ENCODE measurements around the gene C16orf90. TPM values are rescaled to one million over a fixed set of nuclear protein-coding genes. Genes with fewer than 3 reads are reported as not detected.
A peak's percentile ranks its signal among the peaks of the same experiment; 100 is the strongest.
"Not testable (repeated sequence)": the region's sequence is repeated elsewhere in the genome, so short reads cannot be mapped to it uniquely, and the experiment has no call there.

Gene C16orf90
- total and polyA plus RNA-seq, 3 experiments from 2014 or later = not detected

- ChIA-PET CTCF (interaction anchor here (1.0 kb wide), 1 partner anchor 11 kb away, joined by 3 read pairs; the partner anchor contains the start of gene CLUAP1), POLR2A (interaction anchor here (1.5 kb wide), 1 partner anchor 25 kb away, joined by 4 read pairs; no protein-coding TSS in a partner anchor)
- no peak overlapping the region for H3K27ac ChIP-seq (ENCODE audit: low read depth, low read length)
- Mint-ChIP-seq H3K9me3 (no peaks in the 10 kb centered on the region), H3K4me3 (peak overlapping the region in 5 of 7 donors; percentile 3 to 40 (median 32)), H3K27ac (peak overlapping the region; percentile 81 to 92 (median 90)), H3K4me1 (peaks cover 28 to 47% (median 43%) of the 10 kb centered on the region in 3 donors), H3K36me3 (peaks cover 0 to 68% (median 16%) of the 10 kb centered on the region in 3 donors), H3K27me3 (no peaks in the 10 kb centered on the region)
- H3K4me3 ChIP-seq (ENCODE audit: low read length) = no peak overlapping the region
- H3K4me1 ChIP-seq (ENCODE audit: insufficient read depth, low read length) = peaks cover 29% of the 10 kb centered on the region
- H3K9me3 ChIP-seq (ENCODE audit: low read length) = no peaks in the 10 kb centered on the region
- no peaks in the 10 kb centered on the region for H3K27me3 ChIP-seq (ENCODE audit: insufficient read depth, low read length, poor library complexity, severe bottlenecking)
- H3K36me3 ChIP-seq (ENCODE audit: insufficient read depth, low read length) = peaks cover 15% of the 10 kb centered on the region
- peak in 1 of 5 donors; percentile 29 for DNase-seq
Measured at GRCh38 chr16:3511286-3512180, 16.2 kb upstream of the C16orf90 start.

GRCh38 chr16:3510416-3510815 lies 15.1 kb upstream of the C16orf90 start:
- no peaks in the 10 kb centered on the region for H3K27me3 Mint-ChIP-seq
- peak in 1 of 5 donors; percentile 35 for DNase-seq
- Histone ChIP-seq H3K9me3 (ENCODE audit: low read length) (no peaks in the 10 kb centered on the region), H3K4me1 (ENCODE audit: insufficient read depth, low read length) (peaks cover 29% of the 10 kb centered on the region), H3K4me3 (ENCODE audit: low read length) (no peak overlapping the region), H3K27ac (ENCODE audit: low read depth, low read length) (no peak overlapping the region), H3K36me3 (ENCODE audit: insufficient read depth, low read length) (peaks cover 9% of the 10 kb centered on the region), H3K27me3 (ENCODE audit: insufficient read depth, low read length, poor library complexity, severe bottlenecking) (no peaks in the 10 kb centered on the region)
- peaks cover 4 to 68% (median 19%) of the 10 kb centered on the region in 3 donors for H3K36me3 Mint-ChIP-seq
- H3K9me3 Mint-ChIP-seq = no peaks in the 10 kb centered on the region
- CTCF ChIA-PET = interaction anchor here (0.8 to 1.3 kb wide), 2 partner anchors 10 to 13 kb away, joined by 3 to 7 read pairs; partner anchors contain the start of gene CLUAP1
- H3K4me3 Mint-ChIP-seq = peak overlapping the region in 5 of 7 donors; percentile 4 to 79 (median 32)
- peak overlapping the region; percentile 81 to 97 (median 90) for H3K27ac Mint-ChIP-seq
- POLR2A ChIA-PET = interaction anchor here (0.7 to 1.0 kb wide), 2 partner anchors 10 to 44 kb away, joined by 3 read pairs; no protein-coding TSS in a partner anchor
- peaks cover 32 to 57% (median 52%) of the 10 kb centered on the region in 3 donors for H3K4me1 Mint-ChIP-seq

- Histone ChIP-seq H3K4me3 (ENCODE audit: low read length) (no peak overlapping the region), H3K4me1 (ENCODE audit: insufficient read depth, low read length) (peaks cover 34% of the 10 kb centered on the region), H3K27ac (ENCODE audit: low read depth, low read length) (no peak overlapping the region), H3K36me3 (ENCODE audit: insufficient read depth, low read length) (peaks cover 9% of the 10 kb centered on the region), H3K9me3 (ENCODE audit: low read length) (no peaks in the 10 kb centered on the region), H3K27me3 (ENCODE audit: insufficient read depth, low read length, poor library complexity, severe bottlenecking) (no peaks in the 10 kb centered on the region)
- Mint-ChIP-seq H3K4me1 (peaks cover 32 to 63% (median 58%) of the 10 kb centered on the region in 3 donors), H3K27ac (peak overlapping the region; percentile 51 to 97 (median 90)), H3K9me3 (no peaks in the 10 kb centered on the region), H3K27me3 (no peaks in the 10 kb centered on the region), H3K36me3 (peaks cover 4 to 65% (median 19%) of the 10 kb centered on the region in 3 donors), H3K4me3 (peak overlapping the region; percentile 8 to 86 (median 65))
- ChIA-PET CTCF (interaction anchor here (0.8 to 1.3 kb wide), 6 partner anchors 9 to 478 kb away, joined by 3 to 7 read pairs (median 3); partner anchors contain the start of gene CLUAP1), POLR2A (interaction anchor here (0.6 to 2.1 kb wide), 7 partner anchors 9 to 227 kb away, joined by 3 to 12 read pairs (median 3); partner anchors contain the start of genes CLUAP1, ZNF174 and ZSCAN32)
- DNase-seq = peak; percentile 44 to 91 (median 79)
Measured at GRCh38 chr16:3509470-3509928, 14.2 kb upstream of the C16orf90 start.

GRCh38 chr16:3508736-3509135 lies 13.4 kb upstream of the C16orf90 start:
- Mint-ChIP-seq H3K9me3 (no peaks in the 10 kb centered on the region), H3K4me1 (peaks cover 39 to 69% (median 65%) of the 10 kb centered on the region in 3 donors), H3K27me3 (no peaks in the 10 kb centered on the region), H3K4me3 (peak overlapping the region in 6 of 7 donors; percentile 56 to 76 (median 67)), H3K27ac (peak overlapping the region; percentile 51 to 97 (median 90)), H3K36me3 (peaks cover 4 to 60% (median 19%) of the 10 kb centered on the region in 3 donors)
- Histone ChIP-seq H3K27me3 (ENCODE audit: insufficient read depth, low read length, poor library complexity, severe bottlenecking) (no peaks in the 10 kb centered on the region), H3K9me3 (ENCODE audit: low read length) (no peaks in the 10 kb centered on the region), H3K4me1 (ENCODE audit: insufficient read depth, low read length) (peaks cover 41% of the 10 kb centered on the region), H3K27ac (ENCODE audit: low read depth, low read length) (no peak overlapping the region), H3K36me3 (ENCODE audit: insufficient read depth, low read length) (peaks cover 5% of the 10 kb centered on the region), H3K4me3 (ENCODE audit: low read length) (no peak overlapping the region)
- ChIA-PET CTCF (interaction anchor here (0.9 to 1.3 kb wide), 2 partner anchors 37 to 477 kb away, joined by 3 read pairs; no protein-coding TSS in a partner anchor), POLR2A (interaction anchor here (1.1 to 2.1 kb wide), 2 partner anchors 9 to 33 kb away, joined by 4 to 12 read pairs; partner anchors contain the start of gene CLUAP1)
- DNase-seq = peak in 1 of 5 donors; percentile 10

GRCh38 chr16:3503523-3503922 lies 8.2 kb upstream of the C16orf90 start:
- POLR2A ChIA-PET = no interaction called here
- CTCF ChIA-PET = interaction anchor here (1.7 kb wide), 1 partner anchor 374 kb away, joined by 3 read pairs; no protein-coding TSS in a partner anchor
- Histone ChIP-seq H3K9me3 (ENCODE audit: low read length) (no peaks in the 10 kb centered on the region), H3K27me3 (ENCODE audit: insufficient read depth, low read length, poor library complexity, severe bottlenecking) (no peaks in the 10 kb centered on the region), H3K36me3 (ENCODE audit: insufficient read depth, low read length) (no peaks in the 10 kb centered on the region), H3K4me3 (ENCODE audit: low read length) (peak overlapping the region; percentile 30), H3K4me1 (ENCODE audit: insufficient read depth, low read length) (peaks cover 43% of the 10 kb centered on the region), H3K27ac (ENCODE audit: low read depth, low read length) (no peak overlapping the region)
- peak overlapping the region; percentile 89 to 97 (median 92) for H3K27ac Mint-ChIP-seq
- no peaks in the 10 kb centered on the region for H3K27me3 Mint-ChIP-seq
- DNase-seq = peak in 3 of 5 donors; percentile 61 to 73 (median 71)
- no peaks in the 10 kb centered on the region for H3K9me3 Mint-ChIP-seq
- peak overlapping the region; percentile 62 to 84 (median 77) for H3K4me3 Mint-ChIP-seq
- H3K36me3 Mint-ChIP-seq = peaks cover 4 to 36% (median 14%) of the 10 kb centered on the region in 3 donors
- peaks cover 52 to 73% (median 72%) of the 10 kb centered on the region in 3 donors for H3K4me1 Mint-ChIP-seq

- Mint-ChIP-seq H3K27ac (peak overlapping the region in 7 of 8 donors; percentile 78 to 94 (median 88)), H3K27me3 (no peaks in the 10 kb centered on the region), H3K4me1 (peaks cover 46 to 63% (median 62%) of the 10 kb centered on the region in 3 donors), H3K9me3 (no peaks in the 10 kb centered on the region), H3K36me3 (peaks cover 4 to 26% (median 8%) of the 10 kb centered on the region in 3 donors), H3K4me3 (peak overlapping the region; percentile 84 to 94 (median 90))
- H3K36me3 ChIP-seq (ENCODE audit: insufficient read depth, low read length) = no peaks in the 10 kb centered on the region
- H3K9me3 ChIP-seq (ENCODE audit: low read length) = no peaks in the 10 kb centered on the region
- peak in 1 of 5 donors; percentile 36 for DNase-seq
- no peaks in the 10 kb centered on the region for H3K27me3 ChIP-seq (ENCODE audit: insufficient read depth, low read length, poor library complexity, severe bottlenecking)
- no peak overlapping the region for H3K27ac ChIP-seq (ENCODE audit: low read depth, low read length)
- peak overlapping the region; percentile 93 for H3K4me3 ChIP-seq (ENCODE audit: low read length)
- H3K4me1 ChIP-seq (ENCODE audit: insufficient read depth, low read length) = peaks cover 43% of the 10 kb centered on the region
- ChIA-PET CTCF (interaction anchor here (0.9 to 1.9 kb wide), 4 partner anchors 8 to 235 kb away, joined by 3 to 7 read pairs (median 5); partner anchors contain the start of gene ZNF174), POLR2A (interaction anchor here (1.6 kb wide), 1 partner anchor 45 kb away, joined by 3 read pairs; no protein-coding TSS in a partner anchor)
Measured at GRCh38 chr16:3501783-3502400, 6.6 kb upstream of the C16orf90 start.

- peak overlapping the region; percentile 82 to 94 (median 90) for H3K27ac Mint-ChIP-seq
- ChIA-PET CTCF (interaction anchor here (0.9 to 1.9 kb wide), 4 partner anchors 8 to 234 kb away, joined by 3 to 7 read pairs (median 5); partner anchors contain the start of gene ZNF174), POLR2A (interaction anchor here (1.6 to 2.4 kb wide), 2 partner anchors 8 to 44 kb away, joined by 3 to 12 read pairs; no protein-coding TSS in a partner anchor)
- Histone ChIP-seq H3K27ac (ENCODE audit: low read depth, low read length) (peak overlapping the region; percentile 81), H3K4me3 (ENCODE audit: low read length) (peak overlapping the region; percentile 93), H3K4me1 (ENCODE audit: insufficient read depth, low read length) (peaks cover 43% of the 10 kb centered on the region)
- peaks cover 46 to 63% (median 62%) of the 10 kb centered on the region in 3 donors for H3K4me1 Mint-ChIP-seq
- not testable (repeated sequence) for H3K27me3 Mint-ChIP-seq; H3K9me3 Mint-ChIP-seq; H3K9me3 ChIP-seq (ENCODE audit: low read length); H3K36me3 ChIP-seq (ENCODE audit: insufficient read depth, low read length); DNase-seq; H3K27me3 ChIP-seq (ENCODE audit: insufficient read depth, low read length, poor library complexity, severe bottlenecking)
- H3K4me3 Mint-ChIP-seq = peak overlapping the region; percentile 84 to 94 (median 90)
- H3K36me3 Mint-ChIP-seq = peaks cover 4 to 24% (median 8%) of the 10 kb centered on the region in 3 donors
Measured at GRCh38 chr16:3501412-3501761, 6.1 kb upstream of the C16orf90 start.
